GM18951 (cell line): ENCODE measurements around the gene ACTN2.

ENCODE experiments used
- POLR2A ChIP-seq: IDR thresholded peaks from 4 replicates; pipeline ENCODE4 v1.6.1; 2011; ENCODE audit warnings: mild to moderate bottlenecking; ENCODE audit not compliant: insufficient read length, insufficient read depth; ENCODE audit errors: extremely low read depth
- in situ Hi-C: fragments of 300-500 bp; cut with MboI; formaldehyde crosslinking; loops from one replicate; pipeline ENCODE4 v1.12.0; 2022; ENCODE audit warnings: low sequenced_read_pairs, mixed read lengths, inconsistent platforms; ENCODE audit not compliant: unreplicated experiment

Gene ACTN2

DNA sequence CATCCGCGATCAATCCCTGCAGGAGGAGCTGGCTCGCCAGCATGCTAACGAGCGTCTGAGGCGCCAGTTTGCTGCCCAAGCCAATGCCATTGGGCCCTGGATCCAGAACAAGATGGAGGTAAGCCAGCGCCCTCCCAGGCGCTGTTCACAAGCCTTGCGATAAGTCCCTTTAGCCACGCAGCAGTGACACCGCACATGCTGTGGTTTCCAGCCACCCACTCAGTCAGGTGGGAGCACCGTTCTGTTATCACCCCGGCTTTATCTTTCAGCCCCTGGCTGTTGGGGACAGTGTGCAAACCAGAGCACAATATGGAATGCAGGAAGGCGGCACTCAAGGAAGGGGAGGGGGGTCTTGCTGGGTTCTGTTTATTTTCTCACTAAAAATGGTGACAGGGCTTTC lies 67.7 kb downstream of the ACTN2 start:
- in situ Hi-C loops, result no loop called here
- no peak for TF ChIP-seq POLR2A

DNA sequence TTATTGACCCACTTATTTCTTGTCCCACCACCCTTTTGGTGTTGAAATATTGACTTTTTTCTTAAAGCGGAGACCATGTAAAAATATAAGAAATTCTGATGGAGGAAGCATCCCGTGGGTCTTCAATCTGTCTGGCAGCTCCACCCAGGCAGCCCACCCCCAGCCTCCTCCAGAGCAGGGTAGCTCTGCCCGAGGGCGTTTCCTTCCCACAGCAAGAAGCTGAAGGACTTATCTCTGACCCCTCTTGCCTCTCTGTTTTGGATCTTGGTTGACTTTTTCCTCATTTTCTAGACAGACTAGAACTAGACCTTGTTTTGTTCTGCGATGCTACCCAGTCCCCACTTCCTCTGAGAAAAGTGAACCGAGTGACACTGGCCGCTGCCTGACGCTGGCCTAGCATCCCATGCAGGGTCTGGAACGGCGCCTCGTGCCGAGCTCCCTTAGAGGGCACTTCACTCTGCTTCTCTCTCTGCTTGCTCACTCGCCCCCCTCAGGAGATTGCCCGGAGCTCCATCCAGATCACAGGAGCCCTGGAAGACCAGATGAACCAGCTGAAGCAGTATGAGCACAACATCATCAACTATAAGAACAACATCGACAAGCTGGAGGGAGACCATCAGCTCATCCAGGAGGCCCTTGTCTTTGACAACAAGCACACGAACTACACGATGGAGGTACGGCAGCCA lies 68.4 kb downstream of the ACTN2 start:
- in situ Hi-C loops, result no loop called here
- TF ChIP-seq POLR2A, result no peak

DNA sequence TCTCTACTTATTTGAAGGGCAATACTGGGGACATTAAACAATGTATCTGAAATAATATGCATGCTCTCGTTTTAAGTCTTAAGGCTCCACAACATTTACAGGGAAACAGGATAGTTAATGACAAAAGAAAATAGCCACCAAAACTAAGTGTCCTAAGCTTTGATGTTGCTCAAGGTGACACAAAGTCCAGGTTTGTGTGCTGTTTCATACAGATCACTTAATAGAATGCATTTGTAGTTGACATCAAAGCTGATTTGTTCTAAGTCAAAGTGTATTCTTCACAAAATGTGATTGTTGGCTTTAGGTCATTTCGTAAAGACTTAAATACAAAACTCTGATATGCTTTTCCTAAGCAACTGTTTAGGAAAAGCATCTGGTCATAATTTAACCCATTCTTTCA lies 71.3 kb downstream of the ACTN2 start:
- in situ Hi-C loops, result no loop called here
- no peak for TF ChIP-seq POLR2A

DNA sequence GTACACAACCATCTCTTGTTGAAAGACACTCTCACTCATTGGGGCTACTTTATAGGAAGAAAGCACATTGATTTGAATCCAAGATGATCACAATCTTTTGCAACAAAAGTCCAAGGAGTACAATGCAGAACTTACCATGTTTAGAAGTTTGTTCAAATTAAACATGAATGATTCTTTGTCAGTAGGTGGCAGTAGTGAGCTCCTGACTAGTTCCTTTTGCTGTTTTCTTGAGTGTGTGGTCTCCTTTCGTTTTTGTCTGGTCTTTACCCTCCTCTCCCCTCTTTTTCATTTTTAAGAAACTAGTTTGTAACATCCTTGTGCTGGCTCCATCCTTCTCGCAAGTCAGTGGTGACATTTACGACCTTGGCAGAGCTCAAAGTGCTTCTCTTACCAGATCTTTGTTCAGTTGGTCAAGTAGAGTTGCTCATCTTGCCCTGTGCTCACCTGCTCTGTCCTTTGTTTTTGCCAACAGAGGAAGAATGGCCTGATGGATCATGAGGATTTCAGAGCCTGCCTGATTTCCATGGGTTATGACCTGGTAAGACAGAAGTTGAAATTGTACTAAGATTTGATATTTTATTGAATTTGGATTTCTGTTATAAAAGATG lies 73.1 kb downstream of the ACTN2 start:
- TF ChIP-seq POLR2A, result no peak
- in situ Hi-C loops, result no loop called here

DNA sequence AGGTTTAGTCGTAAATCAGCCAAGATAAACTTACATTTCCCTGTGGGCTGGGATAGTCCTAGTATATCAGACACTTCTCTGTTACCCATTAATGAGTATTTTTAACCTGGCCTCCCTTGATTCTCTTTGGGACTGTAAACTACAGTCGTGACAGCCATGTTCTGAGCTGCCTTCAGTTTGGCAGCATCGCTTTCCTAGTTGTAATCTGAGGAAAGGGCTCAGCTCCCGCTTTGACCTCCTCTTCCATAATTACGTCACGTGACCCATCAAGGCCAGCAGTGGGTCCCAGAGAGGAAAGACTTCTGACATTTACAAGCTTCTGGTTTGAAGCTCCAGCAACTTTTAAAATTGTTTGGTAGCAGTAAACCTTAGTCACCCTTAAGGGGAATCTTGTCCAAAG lies 74.2 kb downstream of the ACTN2 start:
- no peak for TF ChIP-seq POLR2A
- in situ Hi-C loops, result no loop called here

DNA sequence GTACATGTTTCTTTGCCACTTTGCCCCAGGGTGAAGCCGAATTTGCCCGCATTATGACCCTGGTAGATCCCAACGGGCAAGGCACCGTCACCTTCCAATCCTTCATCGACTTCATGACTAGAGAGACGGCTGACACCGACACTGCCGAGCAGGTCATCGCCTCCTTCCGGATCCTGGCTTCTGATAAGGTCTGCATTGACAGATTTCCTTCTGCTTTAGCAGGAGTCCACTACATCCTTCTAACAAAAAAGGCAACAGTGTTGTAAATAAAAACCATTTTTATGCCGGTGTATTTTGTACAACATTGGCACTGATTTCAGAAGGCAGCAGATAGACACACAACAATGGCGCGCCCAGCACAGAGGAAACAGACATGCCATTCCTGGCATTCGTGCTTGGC lies 74.7 kb downstream of the ACTN2 start:
- in situ Hi-C loops, result no loop called here
- no peak for TF ChIP-seq POLR2A

DNA sequence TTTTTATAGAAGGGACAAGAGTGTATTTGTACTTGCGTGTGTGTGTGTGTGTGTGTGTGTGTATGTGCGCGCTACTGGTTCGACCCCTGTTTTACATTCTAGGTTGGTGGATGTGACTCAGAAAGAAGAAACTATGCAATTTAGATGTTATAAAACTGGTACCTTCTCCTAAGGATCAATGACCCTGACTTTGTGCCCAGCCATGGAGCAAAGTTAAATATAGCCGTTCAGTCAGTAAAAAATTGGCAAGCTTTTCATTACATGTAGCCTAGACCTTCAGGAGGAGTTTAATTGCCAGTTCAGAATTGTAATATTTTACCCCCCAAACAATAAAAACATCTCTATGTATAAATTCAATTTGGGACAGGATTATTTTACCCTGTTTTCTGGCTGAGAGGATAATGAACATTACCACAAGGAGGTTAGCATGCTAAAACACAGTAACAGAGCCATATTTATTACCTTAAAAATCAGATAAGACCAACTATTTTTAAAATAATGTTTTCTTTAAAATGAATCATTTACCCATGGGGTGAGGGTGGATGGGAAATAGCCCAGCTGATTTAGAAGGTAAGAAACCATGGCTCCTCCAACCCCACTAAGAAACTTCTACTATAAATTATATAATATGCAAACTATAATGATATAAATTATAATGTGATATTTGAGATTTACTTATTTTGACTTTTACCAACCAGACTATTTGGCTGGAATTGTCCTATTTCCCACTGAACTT lies 75.3 kb downstream of the ACTN2 start:
- no peak for TF ChIP-seq POLR2A
- in situ Hi-C loops, result no loop called here

DNA sequence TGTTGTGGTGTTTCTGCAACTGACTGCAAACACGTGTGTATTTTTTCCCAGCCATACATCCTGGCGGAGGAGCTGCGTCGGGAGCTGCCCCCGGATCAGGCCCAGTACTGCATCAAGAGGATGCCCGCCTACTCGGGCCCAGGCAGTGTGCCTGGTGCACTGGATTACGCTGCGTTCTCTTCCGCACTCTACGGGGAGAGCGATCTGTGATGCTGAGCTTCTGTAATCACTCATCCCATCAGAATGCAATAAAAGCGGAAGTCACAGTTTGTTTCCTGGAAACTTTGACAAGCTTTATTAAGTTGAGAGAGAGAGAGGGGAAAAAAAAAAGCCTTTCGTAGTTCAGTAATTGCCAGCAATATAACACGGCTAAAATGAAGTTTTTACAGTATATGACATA lies 76.1 kb downstream of the ACTN2 start:
- in situ Hi-C loops, result no loop called here
- TF ChIP-seq POLR2A, result no peak

DNA sequence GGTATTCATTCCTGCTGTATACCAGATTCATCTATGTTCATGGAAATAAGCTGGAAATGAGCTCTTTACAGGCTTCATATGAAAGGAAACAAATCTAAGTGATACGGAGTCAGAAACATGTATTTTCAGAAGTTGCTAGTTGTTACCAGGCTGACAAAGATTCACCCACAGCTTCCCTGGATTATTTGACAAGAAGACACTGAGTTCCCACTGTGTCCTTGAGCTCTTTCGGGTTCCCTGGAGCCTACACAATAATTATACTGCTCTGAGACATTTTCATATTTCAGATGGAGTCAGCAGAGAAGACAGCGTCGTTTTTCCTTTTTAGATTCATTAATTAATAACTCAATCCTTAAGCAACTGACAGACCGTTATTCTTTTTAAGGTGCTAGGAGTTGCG lies 79.5 kb downstream of the ACTN2 start:
- no peak for TF ChIP-seq POLR2A
- in situ Hi-C loops, result no loop called here

DNA sequence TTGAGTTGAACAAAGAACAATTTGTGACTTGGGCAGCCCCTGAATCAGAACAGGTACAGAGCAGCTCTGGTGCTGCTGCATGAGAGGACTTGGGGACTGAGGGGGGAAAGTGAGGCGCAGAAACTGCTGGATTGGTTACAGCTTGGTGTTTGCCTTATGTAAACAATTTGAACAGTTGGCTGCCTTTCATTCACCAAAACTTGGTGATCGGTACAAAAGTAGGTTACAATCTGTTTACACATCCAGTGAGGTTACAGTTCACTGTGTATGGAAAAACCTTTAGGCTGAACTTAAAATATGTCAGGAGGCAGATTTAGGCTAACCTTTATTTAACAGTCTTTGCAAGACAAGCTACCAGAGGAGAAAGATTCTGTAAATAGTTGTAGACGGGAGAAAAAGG lies 80.2 kb downstream of the ACTN2 start:
- in situ Hi-C loops, result no loop called here

DNA sequence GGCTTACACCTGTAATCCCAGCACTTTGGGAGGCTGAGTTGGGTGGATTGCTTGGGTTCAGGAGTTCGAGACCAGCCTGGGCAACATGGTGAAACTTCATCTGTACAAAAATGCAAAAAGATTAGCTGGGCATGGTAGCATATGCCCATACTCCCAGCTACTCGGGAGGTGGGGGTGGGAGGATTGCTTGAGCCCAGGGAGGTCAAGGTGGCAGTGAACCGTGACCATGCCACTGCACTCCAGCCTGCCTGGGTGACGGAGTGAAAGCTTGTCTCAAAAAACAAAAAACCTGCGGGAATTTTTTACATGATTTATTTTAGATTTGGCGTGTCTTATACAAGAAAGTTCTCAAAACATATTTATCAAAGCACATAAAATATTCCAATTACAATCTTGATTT lies 81.0 kb downstream of the ACTN2 start:
- in situ Hi-C loops, result no loop called here
- TF ChIP-seq POLR2A, result no peak

More for the DNA sequence above, 80.2 kb downstream of the ACTN2 start:
- no peak for TF ChIP-seq POLR2A

DNA sequence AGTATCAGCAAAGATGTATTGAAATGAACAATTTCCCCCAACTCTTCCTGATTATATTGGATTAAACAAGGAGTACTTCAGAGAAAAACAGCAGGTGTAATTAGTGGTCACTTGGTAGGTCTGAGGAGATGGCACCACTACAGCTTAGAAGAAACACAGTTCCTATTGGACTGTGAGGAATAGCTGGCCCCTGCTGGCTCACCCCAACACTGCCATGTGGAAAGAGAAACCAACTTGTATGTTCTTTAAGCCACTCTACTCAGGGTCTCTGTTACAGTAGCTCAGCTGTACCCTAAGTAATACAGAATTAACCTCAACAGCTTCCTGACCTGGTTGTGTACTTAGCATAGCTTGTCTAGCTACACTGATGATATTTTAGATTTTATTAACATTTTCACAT lies 82.3 kb downstream of the ACTN2 start:
- in situ Hi-C loops, result no loop called here
- no peak for TF ChIP-seq POLR2A

DNA sequence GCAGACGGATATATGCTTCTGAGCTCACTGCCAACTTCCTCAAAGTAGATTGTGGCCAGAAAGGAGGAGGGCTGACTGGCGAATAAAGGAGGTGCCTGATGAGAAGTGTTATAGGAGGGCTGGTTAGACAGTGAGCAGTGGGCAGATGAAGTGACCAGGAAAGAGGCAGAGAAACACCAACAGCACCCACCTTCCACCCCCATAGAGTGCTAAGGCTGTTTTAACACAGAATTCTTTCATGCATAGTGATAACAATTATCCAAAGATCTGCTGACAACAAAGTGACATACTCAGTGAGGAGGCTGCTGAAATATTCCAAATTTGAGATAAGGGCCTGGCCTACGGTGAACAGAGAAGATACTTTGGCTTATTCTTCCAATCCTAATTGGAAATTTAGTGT lies 87.6 kb downstream of the ACTN2 start:
- in situ Hi-C loops, result no loop called here
- TF ChIP-seq POLR2A, result no peak

DNA sequence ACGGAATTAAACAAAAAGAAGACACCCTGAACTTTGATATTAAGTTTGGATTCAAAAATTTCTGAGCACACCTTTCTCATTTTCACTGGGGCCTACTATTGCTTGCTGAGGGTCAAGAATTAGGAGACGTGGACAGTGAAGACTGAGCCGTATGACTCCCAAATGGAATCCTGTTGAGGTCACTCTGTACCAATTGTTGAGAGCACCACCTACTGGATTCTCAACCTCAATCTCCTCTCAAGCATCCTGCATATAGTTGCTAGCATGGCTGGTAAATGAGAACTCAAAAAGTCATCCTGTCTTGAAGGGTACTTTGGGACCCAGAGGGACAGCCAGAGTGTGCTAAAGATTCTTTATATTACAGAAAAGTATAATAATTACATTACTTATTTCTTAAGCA lies 88.6 kb downstream of the ACTN2 start:
- no peak for TF ChIP-seq POLR2A
- in situ Hi-C loops, result no loop called here

DNA sequence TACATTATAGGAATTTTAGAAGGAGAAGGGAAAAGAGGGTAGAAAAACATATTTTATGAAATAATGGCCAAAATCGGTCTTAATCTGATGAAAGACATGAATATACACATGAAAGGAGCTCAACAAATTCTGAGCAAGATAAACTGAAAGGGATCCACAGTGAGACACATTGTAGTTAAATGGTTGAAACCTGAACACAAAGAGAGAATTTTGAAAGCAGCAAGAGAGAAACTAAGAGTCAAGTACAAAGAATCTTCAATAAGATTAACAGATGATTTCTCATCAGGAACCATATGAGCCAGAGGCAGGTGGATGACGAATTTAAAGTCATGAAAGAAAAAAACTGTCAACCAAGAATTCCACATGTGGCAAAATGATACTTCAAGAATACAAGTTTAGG lies 93.0 kb downstream of the ACTN2 start:
- in situ Hi-C loops, result no loop called here
- no peak for TF ChIP-seq POLR2A

DNA sequence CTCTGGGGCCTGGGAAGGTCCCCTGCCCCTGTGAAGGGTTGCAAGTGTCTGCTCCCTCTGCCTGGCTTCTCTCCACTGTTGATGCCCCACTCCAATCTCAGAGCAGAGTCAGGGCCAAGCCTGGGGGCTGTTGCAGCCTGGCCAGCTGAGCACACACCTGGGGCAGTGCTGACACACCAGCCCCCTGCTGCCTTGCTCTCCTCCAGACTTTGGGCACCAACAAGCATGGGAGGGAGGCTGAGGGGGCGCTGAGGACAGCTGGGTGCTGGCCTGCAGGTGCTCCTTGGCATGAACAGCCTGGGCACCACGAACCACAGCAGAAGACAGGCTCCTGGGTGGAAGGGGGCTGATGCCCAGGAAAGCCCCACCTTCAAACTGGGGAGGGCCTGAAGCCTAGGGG lies 99.2 kb downstream of the ACTN2 start:
- no peak for TF ChIP-seq POLR2A
- in situ Hi-C loops, result no loop called here
